Retina (tissue), 1 donor: ENCODE results near the gene ADARB2.
"Not testable (repeated sequence)": the region's sequence is repeated elsewhere in the genome, so short reads cannot be mapped to it uniquely, and the experiment has no call there.

Experiments
- DNase-seq: peaks from one replicate; pipeline ENCODE4 v3.0.0-alpha.2; 2016

Gene ADARB2

GRCh38 chr10:1634239-1634638 lies 103.1 kb downstream of the ADARB2 start:
- DNase-seq: no peak

- DNase-seq: no peak
Observed at GRCh38 chr10:1633783-1634182, 103.5 kb downstream of the ADARB2 start.

- DNase-seq: no peak
Observed at GRCh38 chr10:1632596-1632995, 104.7 kb downstream of the ADARB2 start.

- DNase-seq: no peak
Observed at GRCh38 chr10:1632141-1632540, 105.2 kb downstream of the ADARB2 start.

GRCh38 chr10:1631282-1631681 lies 106.0 kb downstream of the ADARB2 start:
- no peak for DNase-seq

- DNase-seq: no peak
Observed at GRCh38 chr10:1630304-1630703, 107.0 kb downstream of the ADARB2 start.

GRCh38 chr10:1629326-1630198 lies 107.8 kb downstream of the ADARB2 start:
- no peak for DNase-seq

- DNase-seq: no peak
Observed at GRCh38 chr10:1628757-1629156, 108.6 kb downstream of the ADARB2 start.

GRCh38 chr10:1627945-1628344 lies 109.4 kb downstream of the ADARB2 start:
- DNase-seq: no peak

GRCh38 chr10:1626835-1627234 lies 110.5 kb downstream of the ADARB2 start:
- DNase-seq: no peak

GRCh38 chr10:1626410-1626809 lies 110.9 kb downstream of the ADARB2 start:
- DNase-seq: no peak

GRCh38 chr10:1625731-1626130 lies 111.6 kb downstream of the ADARB2 start:
- no peak for DNase-seq

- DNase-seq: no peak
Observed at GRCh38 chr10:1625079-1625478, 112.2 kb downstream of the ADARB2 start.

- no peak for DNase-seq
Observed at GRCh38 chr10:1624240-1624639, 113.1 kb downstream of the ADARB2 start.

GRCh38 chr10:1620803-1621202 lies 116.5 kb downstream of the ADARB2 start:
- DNase-seq: no peak

- DNase-seq: not testable (repeated sequence)
Observed at GRCh38 chr10:1617376-1618317, 119.7 kb downstream of the ADARB2 start.

- DNase-seq: not testable (repeated sequence)
Observed at GRCh38 chr10:1616701-1617100, 120.6 kb downstream of the ADARB2 start.

- no peak for DNase-seq
Observed at GRCh38 chr10:1615186-1615954, 122.0 kb downstream of the ADARB2 start.

GRCh38 chr10:1613511-1613910 lies 123.8 kb downstream of the ADARB2 start:
- no peak for DNase-seq

- no peak for DNase-seq
Observed at GRCh38 chr10:1612908-1613307, 124.4 kb downstream of the ADARB2 start.

GRCh38 chr10:1611936-1612550 lies 125.3 kb downstream of the ADARB2 start:
- no peak for DNase-seq

- DNase-seq: no peak
Observed at GRCh38 chr10:1610986-1611770, 126.1 kb downstream of the ADARB2 start.
